ENCODE data around the gene HSPA5.
A peak's percentile ranks its signal among the peaks of the same experiment; 100 is the strongest.
"Not testable (repeated sequence)": the region's sequence is repeated elsewhere in the genome, so short reads cannot be mapped to it uniquely, and the experiment has no call there.

Gene HSPA5

GRCh38 chr9:125239631-125240597 is 1.2 kb downstream of the HSPA5 start:
- H3K27me3 ChIP-seq (replicated peaks), result no peaks in the 10 kb centered on the region
- no peak for DNase-seq
- peaks cover 60% of the 10 kb centered on the region for H3K36me3 ChIP-seq (replicated peaks)
- H3K4me3 ChIP-seq (ENCODE audit: low read depth, low read length), result peak overlapping the region; percentile 99
- H3K27ac ChIP-seq, result peak overlapping the region; percentile 96
- no peak for TF ChIP-seq CTCF (IDR thresholded peaks at IDR 0.05; ENCODE audit: low read depth, low read length, missing control alignments)
- in situ Hi-C loops (cut with HindIII; ENCODE audit: low pct_ligation_motif_present, low sequenced_read_pairs), result no loop called here

- no peak for TF ChIP-seq CTCF (IDR thresholded peaks at IDR 0.05; ENCODE audit: low read depth, low read length, missing control alignments)
- in situ Hi-C loops (cut with HindIII; ENCODE audit: low pct_ligation_motif_present, low sequenced_read_pairs), result no loop called here
- peak overlapping the region; percentile 99 for H3K4me3 ChIP-seq (ENCODE audit: low read depth, low read length)
- peaks cover 64% of the 10 kb centered on the region for H3K36me3 ChIP-seq (replicated peaks)
- DNase-seq, result no peak
- no peaks in the 10 kb centered on the region for H3K27me3 ChIP-seq (replicated peaks)
- H3K27ac ChIP-seq, result no peak overlapping the region
These were observed 2.2 kb downstream of the HSPA5 start for GRCh38 chr9:125238915-125239446.

- Histone ChIP-seq H3K27ac (no peak overlapping the region), H3K27me3 (replicated peaks) (no peaks in the 10 kb centered on the region), H3K36me3 (replicated peaks) (peaks cover 64% of the 10 kb centered on the region), H3K4me3 (ENCODE audit: low read depth, low read length) (peak overlapping the region; percentile 99)
- in situ Hi-C loops (cut with HindIII; ENCODE audit: low pct_ligation_motif_present, low sequenced_read_pairs), result no loop called here
- no peak for TF ChIP-seq CTCF (IDR thresholded peaks at IDR 0.05; ENCODE audit: low read depth, low read length, missing control alignments)
- DNase-seq, result no peak
These were observed 2.8 kb downstream of the HSPA5 start for GRCh38 chr9:125238127-125238914.

DNA sequence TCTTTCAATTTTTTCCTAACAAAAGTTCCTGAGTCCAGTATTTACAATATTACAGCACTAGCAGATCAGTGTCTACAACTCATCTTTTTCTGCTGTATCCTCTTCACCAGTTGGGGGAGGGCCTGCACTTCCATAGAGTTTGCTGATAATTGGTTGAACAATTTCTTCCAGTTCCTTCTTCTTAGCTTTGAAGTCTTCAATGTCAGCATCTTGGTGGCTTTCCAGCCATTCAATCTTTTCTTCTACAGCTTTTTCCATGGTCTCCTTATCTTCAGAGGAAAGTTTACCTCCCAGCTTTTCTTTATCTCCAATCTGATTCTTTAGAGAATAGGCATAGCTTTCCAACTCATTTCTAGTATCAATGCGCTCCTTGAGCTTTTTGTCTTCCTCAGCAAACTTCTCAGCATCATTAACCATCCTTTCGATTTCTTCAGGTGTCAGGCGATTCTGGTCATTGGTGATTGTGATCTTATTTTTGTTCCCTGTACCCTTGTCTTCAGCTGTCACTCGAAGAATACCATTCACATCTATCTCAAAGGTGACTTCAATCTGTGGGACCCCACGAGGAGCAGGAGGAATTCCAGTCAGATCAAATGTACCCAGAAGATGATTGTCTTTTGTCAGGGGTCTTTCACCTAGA is 4.5 kb downstream of the HSPA5 start:
- peaks cover 73% of the 10 kb centered on the region for H3K36me3 ChIP-seq (replicated peaks)
- H3K27me3 ChIP-seq (replicated peaks); H3K27ac ChIP-seq; DNase-seq; in situ Hi-C loops (cut with HindIII; ENCODE audit: low pct_ligation_motif_present, low sequenced_read_pairs): not testable (repeated sequence)
- peak overlapping the region; percentile 12 for H3K4me3 ChIP-seq (ENCODE audit: low read depth, low read length)

- Histone ChIP-seq H3K27me3 (replicated peaks) (no peaks in the 10 kb centered on the region), H3K36me3 (replicated peaks) (peaks cover 77% of the 10 kb centered on the region), H3K4me3 (ENCODE audit: low read depth, low read length) (peak overlapping the region; percentile 9), H3K27ac (no peak overlapping the region)
- no peak for DNase-seq
- no peak for TF ChIP-seq CTCF (IDR thresholded peaks at IDR 0.05; ENCODE audit: low read depth, low read length, missing control alignments)
- in situ Hi-C loops (cut with HindIII; ENCODE audit: low pct_ligation_motif_present, low sequenced_read_pairs), result no loop called here
These were observed 5.2 kb downstream of the HSPA5 start for GRCh38 chr9:125235804-125236519.

DNA sequence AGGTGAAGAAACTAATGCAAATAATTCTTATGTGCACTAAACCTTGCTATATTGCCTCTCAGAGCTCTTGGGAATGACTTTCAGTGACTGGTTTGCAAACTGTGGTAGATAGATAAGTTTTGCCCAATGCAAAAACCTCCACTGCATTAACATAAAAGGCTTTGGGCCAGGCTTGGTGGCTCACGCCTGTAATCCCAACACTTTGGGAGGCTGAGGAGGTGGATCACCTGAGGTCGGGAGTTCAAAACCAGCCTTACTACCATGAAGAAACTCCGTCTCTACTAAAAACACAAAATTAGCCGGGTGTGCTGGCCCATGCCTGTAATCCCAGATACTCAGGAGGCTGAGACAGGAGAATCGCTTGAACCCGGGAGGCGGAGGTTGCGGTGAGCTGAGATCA is 7.0 kb downstream of the HSPA5 start:
- in situ Hi-C loops (cut with HindIII; ENCODE audit: low pct_ligation_motif_present, low sequenced_read_pairs); DNase-seq; H3K4me3 ChIP-seq (ENCODE audit: low read depth, low read length); H3K27me3 ChIP-seq (replicated peaks): not testable (repeated sequence)
- Histone ChIP-seq H3K36me3 (replicated peaks) (peaks cover 62% of the 10 kb centered on the region), H3K27ac (peak overlapping the region; percentile 87)
